ENCODE results near the gene ENDOD1. TPM values are rescaled to one million over a fixed set of nuclear protein-coding genes. Genes with fewer than 3 reads are reported as not detected.

Gene ENDOD1
- total RNA-seq, 1 experiment from 2014 or later: 8.1 TPM

GRCh38 chr11:95121698-95122097 lies 32.1 kb downstream of the ENDOD1 start:
- DNase-seq: no peak
- no peaks in the 10 kb centered on the region for H3K27me3 ChIP-seq (ENCODE audit: insufficient read depth, low read depth)
- intact Hi-C loops (cut with micrococcal nuclease; ENCODE audit: unreplicated experiment): no loop called here
- H3K4me3 ChIP-seq: no peak overlapping the region
- H3K9me2 ChIP-seq (ENCODE audit: insufficient read depth): no peaks in the 10 kb centered on the region
- BruUV-seq (replicated peaks): no TSS peak
- no peak overlapping the region for H3K4me2 ChIP-seq
- H2AFZ ChIP-seq: no peak overlapping the region
- no peaks in the 10 kb centered on the region for H4K20me1 ChIP-seq (ENCODE audit: insufficient read depth)
- no peak overlapping the region for H3K27ac ChIP-seq
- 0 out of 2 replicates have a peak, but pooled peaks cover 7% of the 10 kb centered on the region for H3F3A ChIP-seq (ENCODE audit: insufficient read depth, low read depth)
- no peaks in the 10 kb centered on the region for H3K79me2 ChIP-seq (ENCODE audit: low read depth)
- peaks cover 12% of the 10 kb centered on the region for H3K4me1 ChIP-seq (replicated peaks; ENCODE audit: insufficient read depth)
- TF ChIP-seq EZH2 (IDR thresholded peaks at IDR 0.05; ENCODE audit: low read depth): no peak
- TF ChIP-seq, protein P1, sequence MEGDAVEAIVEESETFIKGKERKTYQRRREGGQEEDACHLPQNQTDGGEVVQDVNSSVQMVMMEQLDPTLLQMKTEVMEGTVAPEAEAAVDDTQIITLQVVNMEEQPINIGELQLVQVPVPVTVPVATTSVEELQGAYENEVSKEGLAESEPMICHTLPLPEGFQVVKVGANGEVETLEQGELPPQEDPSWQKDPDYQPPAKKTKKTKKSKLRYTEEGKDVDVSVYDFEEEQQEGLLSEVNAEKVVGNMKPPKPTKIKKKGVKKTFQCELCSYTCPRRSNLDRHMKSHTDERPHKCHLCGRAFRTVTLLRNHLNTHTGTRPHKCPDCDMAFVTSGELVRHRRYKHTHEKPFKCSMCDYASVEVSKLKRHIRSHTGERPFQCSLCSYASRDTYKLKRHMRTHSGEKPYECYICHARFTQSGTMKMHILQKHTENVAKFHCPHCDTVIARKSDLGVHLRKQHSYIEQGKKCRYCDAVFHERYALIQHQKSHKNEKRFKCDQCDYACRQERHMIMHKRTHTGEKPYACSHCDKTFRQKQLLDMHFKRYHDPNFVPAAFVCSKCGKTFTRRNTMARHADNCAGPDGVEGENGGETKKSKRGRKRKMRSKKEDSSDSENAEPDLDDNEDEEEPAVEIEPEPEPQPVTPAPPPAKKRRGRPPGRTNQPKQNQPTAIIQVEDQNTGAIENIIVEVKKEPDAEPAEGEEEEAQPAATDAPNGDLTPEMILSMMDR (conservative IDR thresholded peaks at IDR 0.05): no peak
- CTCF ChIA-PET: interaction anchor here (0.6 kb wide), 1 partner anchor 54 kb away, joined by 7 read pairs; no protein-coding TSS in a partner anchor
- H3K9me3 ChIP-seq (ENCODE audit: insufficient read depth, low read depth): no peaks in the 10 kb centered on the region
- POLR2A ChIA-PET (ENCODE audit: unreplicated experiment): no interaction called here
- H3K36me3 ChIP-seq (ENCODE audit: low read depth): no peaks in the 10 kb centered on the region

DNA sequence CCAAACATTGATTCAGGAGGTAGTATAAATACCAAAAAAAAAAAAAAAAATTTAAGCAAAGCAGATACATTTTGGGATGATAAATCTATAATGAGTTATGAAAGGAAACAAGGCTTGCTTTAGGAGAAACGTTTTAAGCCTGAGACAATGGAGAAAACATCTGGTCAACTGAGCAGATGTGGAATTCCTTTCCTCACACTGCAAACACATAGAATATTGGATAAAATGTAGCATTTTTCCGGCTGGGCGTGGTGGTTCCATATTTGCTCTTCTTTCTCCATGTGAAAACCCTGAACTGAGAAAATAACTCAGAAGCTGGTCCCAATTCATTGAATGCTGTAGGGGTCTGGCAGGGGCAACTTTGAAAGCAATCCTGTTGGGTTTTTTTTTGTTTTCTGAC lies 33.9 kb downstream of the ENDOD1 start:
- no peaks in the 10 kb centered on the region for H3K36me3 ChIP-seq (ENCODE audit: low read depth)
- no peak overlapping the region for H3K27ac ChIP-seq
- no peak for TF ChIP-seq EZH2 (IDR thresholded peaks at IDR 0.05; ENCODE audit: low read depth)
- TF ChIP-seq, protein P1 (conservative IDR thresholded peaks at IDR 0.05): no peak
- no peak for DNase-seq
- H3K9me3 ChIP-seq (ENCODE audit: insufficient read depth, low read depth): no peaks in the 10 kb centered on the region
- H2AFZ ChIP-seq: no peak overlapping the region
- H3K27me3 ChIP-seq (ENCODE audit: insufficient read depth, low read depth): no peaks in the 10 kb centered on the region
- CTCF ChIA-PET: no interaction called here
- POLR2A ChIA-PET (ENCODE audit: unreplicated experiment): no interaction called here
- no peaks in the 10 kb centered on the region for H3K79me2 ChIP-seq (ENCODE audit: low read depth)
- H3K4me2 ChIP-seq: no peak overlapping the region
- H4K20me1 ChIP-seq (ENCODE audit: insufficient read depth): no peaks in the 10 kb centered on the region
- no peaks in the 10 kb centered on the region for H3K9me2 ChIP-seq (ENCODE audit: insufficient read depth)
- peaks cover 12% of the 10 kb centered on the region for H3K4me1 ChIP-seq (replicated peaks; ENCODE audit: insufficient read depth)
- H3F3A ChIP-seq (ENCODE audit: insufficient read depth, low read depth): 0 out of 2 replicates have a peak, but pooled peaks cover 7% of the 10 kb centered on the region
- no peak overlapping the region for H3K4me3 ChIP-seq
- intact Hi-C loops (cut with micrococcal nuclease; ENCODE audit: unreplicated experiment): no loop called here
- no TSS peak for BruUV-seq (replicated peaks)

DNA sequence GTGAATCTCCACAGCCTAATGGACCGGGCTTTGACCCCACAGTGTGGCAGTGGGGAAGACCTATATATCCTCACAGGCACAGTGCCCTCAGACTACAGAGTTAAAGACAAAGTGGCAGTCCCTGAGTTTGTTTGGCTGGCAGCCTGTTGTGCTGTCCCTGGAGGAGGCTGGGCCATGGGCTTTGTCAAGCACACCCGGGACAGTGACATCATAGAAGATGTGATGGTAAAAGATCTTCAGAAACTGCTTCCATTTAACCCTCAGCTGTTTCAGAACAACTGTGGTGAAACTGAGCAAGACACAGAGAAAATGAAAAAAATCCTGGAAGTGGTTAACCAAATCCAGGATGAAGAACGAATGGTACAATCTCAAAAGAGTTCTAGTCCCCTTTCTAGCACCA lies 39.0 kb downstream of the ENDOD1 start:
- H4K20me1 ChIP-seq (ENCODE audit: insufficient read depth): no peaks in the 10 kb centered on the region
- ChIA-PET POLR2A (ENCODE audit: unreplicated experiment) (no interaction called here), CTCF (no interaction called here)
- H2AFZ ChIP-seq: no peak overlapping the region
- no peaks in the 10 kb centered on the region for H3K27me3 ChIP-seq (ENCODE audit: insufficient read depth, low read depth)
- H3K9me2 ChIP-seq (ENCODE audit: insufficient read depth): no peaks in the 10 kb centered on the region
- TF ChIP-seq EZH2 (IDR thresholded peaks at IDR 0.05; ENCODE audit: low read depth): no peak
- TF ChIP-seq, protein P1 (conservative IDR thresholded peaks at IDR 0.05): no peak
- H3K9me3 ChIP-seq (ENCODE audit: insufficient read depth, low read depth): no peaks in the 10 kb centered on the region
- no TSS peak for BruUV-seq (replicated peaks)
- intact Hi-C loops (cut with micrococcal nuclease; ENCODE audit: unreplicated experiment): no loop called here
- H3K4me3 ChIP-seq: no peak overlapping the region
- H3K27ac ChIP-seq: no peak overlapping the region
- H3K4me2 ChIP-seq: no peak overlapping the region
- H3F3A ChIP-seq (ENCODE audit: insufficient read depth, low read depth): no peaks in the 10 kb centered on the region
- H3K36me3 ChIP-seq (ENCODE audit: low read depth): no peaks in the 10 kb centered on the region
- no peak for DNase-seq
- H3K79me2 ChIP-seq (ENCODE audit: low read depth): no peaks in the 10 kb centered on the region
- peaks cover 11% of the 10 kb centered on the region; the same call in 1 of the 2 replicates for H3K4me1 ChIP-seq (replicated peaks; ENCODE audit: insufficient read depth)

Measured in PC-9 (cell line).